Upper lobe of right lung (tissue), 1 donor: Measurements from ENCODE around the gene KHK. TPM values are rescaled to one million over a fixed set of nuclear protein-coding genes. Genes with fewer than 3 reads are reported as not detected.

Experiments
- ATAC-seq: fragments of 200-7000 bp; cut with Tn5 transposase; one replicate; pipeline ENCODE4 v1.9.1; 2020; ENCODE audit warnings: mild to moderate bottlenecking, moderate library complexity
- DNase-seq: peaks from one replicate; pipeline ENCODE4 v3.0.0-alpha.2; 2020
- H3K27ac ChIP-seq: fragments of 200-600 bp; one replicate; pipeline ENCODE4 v1.8.0; 2022
- H3K27me3 ChIP-seq: fragments of 200-600 bp; one replicate; pipeline ENCODE4 v1.8.0; 2022; ENCODE audit warnings: mild to moderate bottlenecking
- H3K36me3 ChIP-seq: fragments of 200-600 bp; one replicate; pipeline ENCODE4 v1.8.0; 2022
- H3K4me1 ChIP-seq: fragments of 200-600 bp; one replicate; pipeline ENCODE4 v1.8.0; 2022
- H3K4me3 ChIP-seq: fragments of 200-600 bp; one replicate; pipeline ENCODE4 v1.8.0; 2022; ENCODE audit warnings: mild to moderate bottlenecking
- H3K9me3 ChIP-seq: fragments of 200-600 bp; one replicate; pipeline ENCODE4 v1.8.0; 2022
- CTCF ChIP-seq: fragments of 200-600 bp; IDR thresholded peaks from one replicate; pipeline ENCODE4 v1.8.0; 2022; ENCODE audit warnings: antibody characterized with exemption
- intact Hi-C: fragments of 100-400 bp; cut with DNase I; formaldehyde crosslinking; loops from one replicate; pipeline ENCODE4 v1.11.0; 2022
- total RNA-seq: library from RNA; stranded (reverse); fragmentation: NEBNext Ultra II Directional; extraction: Animal tissue kit (Norgen Biotek cat#: 25700); gene quantifications from one replicate; pipeline ENCODE4 v1.2.1, GENCODE V29; 2021
- donor health status: DM: no; HTN: yes; CAD: no; lungs with severe emphysema.

Gene KHK
- total RNA-seq, 1 donor from 2014 or later: 4.9 TPM

- ATAC-seq (no peak), DNase-seq (no peak)
- Histone ChIP-seq H3K4me1 (peaks cover 37% of the 10 kb centered on the region), H3K9me3 (no peaks in the 10 kb centered on the region), H3K27me3 (no peaks in the 10 kb centered on the region), H3K36me3 (no peaks in the 10 kb centered on the region), H3K4me3 (peak overlapping the region; percentile 74), H3K27ac (peak overlapping the region; percentile 95)
- intact Hi-C loops: loop anchor here (10.0 kb wide), 1 partner anchor 120 kb away; no protein-coding TSS in a partner anchor
- peak; percentile 48 for TF ChIP-seq CTCF
These were observed 1.4 kb upstream of the KHK start for GRCh38 chr2:27085062-27085672.

- H3K4me3 ChIP-seq: peak overlapping the region; percentile 74
- H3K4me1 ChIP-seq: peaks cover 34% of the 10 kb centered on the region
- intact Hi-C loops: loop anchor here (10.0 kb wide), 1 partner anchor 121 kb away; no protein-coding TSS in a partner anchor
- ATAC-seq: peak; percentile 69
- TF ChIP-seq CTCF: no peak
- peak; percentile 91 for DNase-seq
- peak overlapping the region; percentile 95 for H3K27ac ChIP-seq
- no peaks in the 10 kb centered on the region for H3K27me3 ChIP-seq
- no peaks in the 10 kb centered on the region for H3K36me3 ChIP-seq
- H3K9me3 ChIP-seq: no peaks in the 10 kb centered on the region
These were observed 891 bp upstream of the KHK start for GRCh38 chr2:27085673-27086089.

GRCh38 chr2:27086090-27086723 is 365 bp upstream of the KHK start:
- intact Hi-C loops: loop anchor here (10.0 kb wide), 1 partner anchor 121 kb away; no protein-coding TSS in a partner anchor

GRCh38 chr2:27087823-27088410 is 1.3 kb downstream of the KHK start:
- intact Hi-C loops: loop anchor here (10.0 kb wide), 1 partner anchor 123 kb away; no protein-coding TSS in a partner anchor
- H3K9me3 ChIP-seq: no peaks in the 10 kb centered on the region
- no peaks in the 10 kb centered on the region for H3K27me3 ChIP-seq
- DNase-seq (no peak), ATAC-seq (no peak)
- peaks cover 17% of the 10 kb centered on the region for H3K4me1 ChIP-seq
- no peak overlapping the region for H3K4me3 ChIP-seq
- H3K27ac ChIP-seq: no peak overlapping the region
- TF ChIP-seq CTCF: no peak
- no peaks in the 10 kb centered on the region for H3K36me3 ChIP-seq

More at GRCh38 chr2:27086090-27086723, 365 bp upstream of the KHK start:
- peak overlapping the region; percentile 95 for H3K27ac ChIP-seq
- H3K36me3 ChIP-seq: no peaks in the 10 kb centered on the region
- peaks cover 30% of the 10 kb centered on the region for H3K4me1 ChIP-seq
- peak; percentile 91 for TF ChIP-seq CTCF
- peak; percentile 95 for ATAC-seq
- DNase-seq: peak; percentile 99
- H3K4me3 ChIP-seq: peak overlapping the region; percentile 74
- H3K9me3 ChIP-seq: no peaks in the 10 kb centered on the region
- no peaks in the 10 kb centered on the region for H3K27me3 ChIP-seq

GRCh38 chr2:27088634-27089033 is 2.1 kb downstream of the KHK start:
- TF ChIP-seq CTCF: no peak
- no peak for DNase-seq
- no peaks in the 10 kb centered on the region for H3K9me3 ChIP-seq
- H3K4me1 ChIP-seq: peaks cover 17% of the 10 kb centered on the region
- intact Hi-C loops: loop anchor here (10.0 kb wide), 1 partner anchor 124 kb away; no protein-coding TSS in a partner anchor
- no peaks in the 10 kb centered on the region for H3K36me3 ChIP-seq
- no peak overlapping the region for H3K27ac ChIP-seq
- H3K4me3 ChIP-seq: no peak overlapping the region
- no peaks in the 10 kb centered on the region for H3K27me3 ChIP-seq
- no peak for ATAC-seq
